AG09319 (cell line): ENCODE data around the gene TRIM54.

Source experiments
- DNase-seq: peaks from one replicate; pipeline ENCODE4 v3.0.0-alpha.2; 2010; ENCODE audit warnings: low read depth; ENCODE audit errors: extremely low read depth
- CTCF ChIP-seq: IDR thresholded peaks from 2 replicates; pipeline ENCODE4 v1.5.1; 2011; ENCODE audit warnings: low read depth, mild to moderate bottlenecking, inconsistent platforms, low read length, moderate library complexity

TRIM54 gene

DNA sequence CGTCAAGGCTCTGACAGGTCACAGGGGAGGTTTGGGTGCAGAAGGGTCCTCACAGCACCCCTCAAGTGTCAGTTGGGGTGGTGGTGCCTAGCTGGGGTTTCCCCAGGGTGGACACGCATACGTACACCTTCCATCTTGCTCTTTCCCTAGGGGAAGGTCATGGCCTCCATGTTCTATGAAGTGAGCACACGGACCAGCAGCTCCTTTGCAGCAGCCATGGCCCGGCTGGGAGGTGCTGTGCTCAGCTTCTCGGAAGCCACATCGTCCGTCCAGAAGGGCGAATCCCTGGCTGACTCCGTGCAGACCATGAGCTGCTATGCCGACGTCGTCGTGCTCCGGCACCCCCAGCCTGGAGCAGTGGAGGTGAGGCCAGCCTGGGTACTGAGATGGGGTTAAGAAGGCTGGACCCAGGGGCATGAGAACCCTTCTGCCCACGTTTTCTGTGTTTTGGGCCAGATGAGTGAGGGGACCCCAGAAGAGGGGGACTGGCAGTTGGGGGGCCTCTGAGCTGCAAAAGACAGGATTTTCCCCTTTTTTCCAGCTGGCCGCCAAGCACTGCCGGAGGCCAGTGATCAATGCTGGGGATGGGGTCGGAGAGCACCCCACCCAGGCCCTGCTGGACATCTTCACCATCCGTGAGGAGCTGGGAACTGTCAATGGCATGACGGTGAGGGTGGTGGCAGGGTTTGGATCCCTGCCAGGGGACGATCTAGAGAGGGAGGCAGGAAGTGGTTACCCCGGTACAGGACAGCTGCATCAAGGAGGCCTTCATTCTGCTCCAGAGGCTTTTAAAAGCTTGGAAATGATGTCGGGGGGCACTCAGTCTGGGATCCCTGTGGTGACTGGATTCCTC, 40.2 kb upstream of the TRIM54 start:
- no peak for TF ChIP-seq CTCF
- no peak for DNase-seq

DNA sequence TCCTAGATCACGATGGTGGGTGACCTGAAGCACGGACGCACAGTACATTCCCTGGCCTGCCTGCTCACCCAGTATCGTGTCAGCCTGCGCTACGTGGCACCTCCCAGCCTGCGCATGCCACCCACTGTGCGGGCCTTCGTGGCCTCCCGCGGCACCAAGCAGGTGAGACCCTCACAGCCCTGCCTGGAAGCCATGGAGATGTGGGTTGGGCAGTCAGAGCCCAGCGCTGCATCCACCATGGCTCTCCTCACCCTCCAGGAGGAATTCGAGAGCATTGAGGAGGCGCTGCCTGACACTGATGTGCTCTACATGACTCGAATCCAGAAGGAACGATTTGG, 39.6 kb upstream of the TRIM54 start:
- TF ChIP-seq CTCF, result no peak
- no peak for DNase-seq

DNA sequence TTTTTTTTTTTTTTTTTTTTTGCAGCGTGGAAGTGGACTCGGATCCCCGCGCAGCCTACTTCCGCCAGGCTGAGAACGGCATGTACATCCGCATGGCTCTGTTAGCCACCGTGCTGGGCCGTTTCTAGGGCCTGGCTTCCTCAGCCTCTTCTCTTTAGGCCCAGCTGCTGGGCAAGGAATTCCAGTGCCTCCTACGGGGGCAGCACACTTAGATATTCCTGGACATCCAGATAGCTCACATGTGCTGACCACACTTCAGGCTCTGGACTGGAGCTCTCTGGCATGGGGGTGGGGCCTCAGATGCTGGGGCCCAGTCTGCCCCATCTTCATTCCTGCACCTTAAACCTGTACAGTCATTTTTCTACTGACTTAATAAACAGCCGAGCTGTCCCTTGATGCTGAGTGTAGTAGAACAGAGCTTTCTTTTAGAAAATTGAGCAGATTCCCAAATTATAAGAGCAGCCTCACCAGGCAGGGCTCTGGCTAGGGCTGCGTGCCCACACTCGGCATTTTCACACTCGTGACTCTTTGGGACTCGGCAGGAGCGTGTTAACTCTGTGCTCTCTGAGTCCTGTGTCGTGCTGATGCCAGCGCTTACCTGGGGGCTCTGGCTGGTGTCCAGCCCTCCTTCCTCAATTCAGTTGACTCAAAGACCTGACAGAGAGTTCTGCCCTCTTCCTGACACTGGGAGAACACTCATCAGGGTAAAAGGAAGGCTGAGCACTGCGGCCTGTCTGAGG, 38.7 kb upstream of the TRIM54 start:
- TF ChIP-seq CTCF, result no peak
- DNase-seq, result no peak

- TF ChIP-seq CTCF, result no peak
- DNase-seq, result no peak
Observed at GRCh38 chr2:27245116-27245515, 37.1 kb upstream of the TRIM54 start.

GRCh38 chr2:27245626-27246025, 36.6 kb upstream of the TRIM54 start:
- no peak for TF ChIP-seq CTCF

DNA sequence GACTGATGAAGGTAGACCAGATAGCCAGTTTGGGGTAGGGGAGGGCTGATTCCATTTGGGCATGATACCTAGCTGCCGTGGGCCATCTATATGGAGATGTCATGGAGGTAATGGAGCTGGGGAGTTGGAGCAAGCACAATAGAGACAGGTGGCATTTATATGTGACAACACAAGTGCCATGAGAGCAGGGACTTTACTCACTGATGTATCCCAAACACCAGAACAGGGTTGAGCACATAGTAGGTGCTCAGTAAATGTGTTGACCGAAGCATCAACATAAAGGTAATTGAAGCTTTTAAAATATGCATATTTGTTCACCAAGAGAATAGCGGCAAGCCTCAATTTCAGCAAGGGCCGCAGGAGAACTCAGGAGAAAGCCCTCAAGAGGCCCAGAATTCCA, 34.3 kb upstream of the TRIM54 start:
- DNase-seq, result no peak
- TF ChIP-seq CTCF, result no peak

More at GRCh38 chr2:27245626-27246025, 36.6 kb upstream of the TRIM54 start:
- DNase-seq, result no peak
